H4 (cell line): Measurements from ENCODE around the gene MYO1E. TPM values are rescaled to one million over a fixed set of nuclear protein-coding genes. Genes with fewer than 3 reads are reported as not detected.

Source experiments
- total RNA-seq: library from RNA; depleted of rRNA; stranded (reverse); fragments of >200 nt; shearing (Covaris generic); gene quantifications from 2 replicates; pipeline ENCODE4 v1.2.3, GENCODE V29; 2014; rRNA removed

The MYO1E gene
- total RNA-seq, 1 experiment from 2014 or later = 9.2 TPM

Other genes with a start within 250 kb of the MYO1E start
- gene LDHAL6B, start 166.0 kb downstream of the MYO1E start, total RNA-seq = not detected in 2 replicates
- 3.9 and 5.6 TPM in 2 replicates for gene FAM81A, start 65.3 kb upstream of the MYO1E start, total RNA-seq
- 1.2 and 4.1 TPM in 2 replicates for gene GCNT3, start 238.9 kb upstream of the MYO1E start, total RNA-seq